KOPT-K1 (cell line): ENCODE results near the gene PARL.
A peak's percentile ranks its signal among the peaks of the same experiment; 100 is the strongest.
"Not testable (repeated sequence)": the region's sequence is repeated elsewhere in the genome, so short reads cannot be mapped to it uniquely, and the experiment has no call there.

Experiments used
- H3K27ac ChIP-seq: fragments of 200-600 bp; sonication (generic); 2 replicates; pipeline ENCODE4 v1.5.1; 2016; ENCODE audit warnings: antibody characterized with exemption, mild to moderate bottlenecking, low read depth, low read length; ENCODE audit not compliant: poor library complexity, severe bottlenecking
- H3K36me3 ChIP-seq: fragments of 200-600 bp; sonication (generic); 2 replicates; pipeline ENCODE4 v1.5.1; 2017; ENCODE audit warnings: antibody characterized with exemption, mild to moderate bottlenecking, low read length, moderate library complexity; ENCODE audit not compliant: insufficient read depth
- H3K9me3 ChIP-seq: fragments of 200-600 bp; sonication (generic); 2 replicates; pipeline ENCODE4 v1.5.1; 2017; ENCODE audit warnings: antibody characterized with exemption, low read length, mild to moderate bottlenecking; ENCODE audit not compliant: insufficient read depth, poor library complexity, severe bottlenecking

The PARL gene

DNA sequence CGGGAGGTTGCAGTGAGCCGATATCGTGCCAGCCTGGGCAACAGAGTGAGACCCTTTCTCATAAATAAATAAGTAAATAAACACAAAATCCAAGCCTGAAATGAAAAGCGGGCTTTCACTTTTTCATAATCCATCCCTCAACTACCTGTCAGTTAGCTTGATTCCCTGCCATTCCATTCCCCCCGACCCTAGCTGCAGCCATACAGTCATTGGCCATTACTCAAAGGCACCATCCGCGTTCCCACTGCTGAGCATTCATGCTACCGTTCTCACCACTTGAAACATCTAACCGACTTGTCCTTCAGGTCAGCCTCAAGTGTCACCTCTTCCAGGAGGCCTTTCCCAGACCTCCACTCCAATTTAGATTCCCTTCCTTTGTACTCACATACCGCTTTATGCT, 1.1 kb upstream of the PARL start:
- 0 out of 2 replicates have a peak, but pooled peaks cover 6% of the 10 kb centered on the region for H3K36me3 ChIP-seq
- H3K9me3 ChIP-seq: no peaks in the 10 kb centered on the region
- H3K27ac ChIP-seq: no peak overlapping the region

GRCh38 chr3:183884097-183884426, 618 bp downstream of the PARL start:
- H3K9me3 ChIP-seq: no peaks in the 10 kb centered on the region
- peak overlapping the region; percentile 72 for H3K27ac ChIP-seq
- 0 out of 2 replicates have a peak, but pooled peaks cover 6% of the 10 kb centered on the region for H3K36me3 ChIP-seq

- Histone ChIP-seq H3K27ac (peak overlapping the region; percentile 72), H3K9me3 (no peaks in the 10 kb centered on the region), H3K36me3 (peaks cover 7% of the 10 kb centered on the region; the same call in 1 of the 2 replicates)
These were observed 1.2 kb downstream of the PARL start for GRCh38 chr3:183883291-183884096.

DNA sequence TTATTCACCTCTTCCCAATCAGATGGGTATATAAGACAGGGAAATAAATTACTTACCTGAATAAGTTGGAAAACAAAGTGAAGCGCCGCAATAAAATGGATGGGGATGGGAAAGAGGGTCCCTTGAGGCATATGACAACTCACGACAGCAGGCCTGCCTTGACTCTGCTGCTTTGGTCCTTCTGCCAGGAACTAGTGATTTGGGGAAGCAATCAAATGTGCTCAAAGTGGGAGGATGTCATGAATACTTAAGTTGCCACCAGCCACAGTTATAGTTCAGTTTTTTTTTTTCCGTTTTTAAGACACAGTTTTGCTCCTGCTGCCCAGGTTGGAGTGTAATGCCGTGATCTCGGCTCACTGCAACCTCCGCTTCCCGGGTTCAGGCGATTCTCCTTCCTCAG, 4.6 kb downstream of the PARL start:
- H3K36me3 ChIP-seq: peaks cover 29% of the 10 kb centered on the region; the same call in 1 of the 2 replicates
- H3K9me3 ChIP-seq: no peaks in the 10 kb centered on the region
- H3K27ac ChIP-seq: no peak overlapping the region

DNA sequence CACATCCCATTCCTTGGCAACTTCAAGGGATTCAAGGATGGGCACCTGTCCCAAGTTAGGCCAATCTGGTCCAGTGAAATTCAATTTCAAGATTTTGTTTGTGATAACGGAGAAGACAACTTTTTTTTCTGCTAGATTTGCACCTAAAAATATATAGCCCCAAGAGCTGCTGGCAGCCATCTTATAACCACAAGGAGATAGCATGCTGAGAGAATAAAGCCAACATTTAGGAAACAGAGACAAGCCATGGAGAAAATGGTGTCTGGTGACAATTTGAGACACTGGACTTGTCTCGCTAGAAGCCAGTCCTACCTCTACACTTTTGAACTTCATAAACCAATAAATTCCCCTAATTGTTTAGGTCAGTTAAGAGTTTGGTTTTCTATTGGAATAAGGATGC, 5.4 kb downstream of the PARL start:
- no peak overlapping the region for H3K27ac ChIP-seq
- no peaks in the 10 kb centered on the region for H3K9me3 ChIP-seq
- H3K36me3 ChIP-seq: peaks cover 29% of the 10 kb centered on the region; the same call in 1 of the 2 replicates

GRCh38 chr3:183878071-183878470, 6.6 kb downstream of the PARL start:
- Histone ChIP-seq H3K9me3 (no peaks in the 10 kb centered on the region), H3K36me3 (peaks cover 29% of the 10 kb centered on the region; the same call in 1 of the 2 replicates), H3K27ac (no peak overlapping the region)

DNA sequence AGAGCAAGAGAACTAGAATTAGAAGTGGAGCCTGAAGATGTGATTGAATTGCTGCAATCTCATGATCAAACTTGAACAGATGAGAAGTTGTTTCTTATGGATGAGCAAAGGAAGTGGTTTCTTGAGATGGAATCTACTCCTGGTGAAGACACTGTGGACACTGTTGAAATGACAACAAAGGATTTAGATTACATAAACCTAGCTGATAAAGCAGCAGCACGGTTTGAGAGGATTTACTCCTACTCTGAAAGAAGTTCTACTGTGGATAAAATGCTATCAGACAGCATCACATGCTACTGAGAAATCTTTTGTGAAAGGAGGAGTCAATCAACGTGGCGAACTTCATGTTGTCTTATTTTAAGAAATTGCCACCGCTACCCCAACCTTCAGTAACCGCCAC, 7.5 kb downstream of the PARL start:
- H3K27ac ChIP-seq: not testable (repeated sequence)
- H3K36me3 ChIP-seq: peaks cover 29% of the 10 kb centered on the region; the same call in 1 of the 2 replicates

DNA sequence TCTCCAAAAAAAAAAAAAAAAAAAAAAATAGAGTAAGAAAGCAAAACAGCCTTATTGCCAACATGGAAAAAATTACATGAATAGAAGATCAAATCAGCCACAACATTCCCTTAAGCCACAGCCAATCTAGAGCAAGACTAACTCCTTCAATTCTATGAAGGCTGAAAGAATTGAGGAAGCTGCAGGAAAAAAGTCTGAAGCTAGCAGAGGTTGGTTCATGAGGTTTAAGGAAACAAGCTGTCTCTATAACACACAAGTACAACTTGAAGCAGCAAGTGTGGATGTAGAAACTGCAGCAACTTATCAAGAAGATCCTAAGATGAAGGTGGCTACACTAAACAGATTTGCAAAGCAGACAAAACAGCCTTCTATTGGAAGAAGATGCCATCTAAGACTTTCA, 9.3 kb downstream of the PARL start:
- no peak overlapping the region for H3K27ac ChIP-seq
- H3K9me3 ChIP-seq: no peaks in the 10 kb centered on the region
- peaks cover 23% of the 10 kb centered on the region; the same call in 1 of the 2 replicates for H3K36me3 ChIP-seq

More for the DNA sequence above, 7.5 kb downstream of the PARL start:
- not testable (repeated sequence) for H3K9me3 ChIP-seq

- Histone ChIP-seq H3K9me3 (no peaks in the 10 kb centered on the region), H3K27ac (no peak overlapping the region), H3K36me3 (peaks cover 23% of the 10 kb centered on the region; the same call in 1 of the 2 replicates)
These were observed 10.8 kb downstream of the PARL start for GRCh38 chr3:183873914-183874313.

DNA sequence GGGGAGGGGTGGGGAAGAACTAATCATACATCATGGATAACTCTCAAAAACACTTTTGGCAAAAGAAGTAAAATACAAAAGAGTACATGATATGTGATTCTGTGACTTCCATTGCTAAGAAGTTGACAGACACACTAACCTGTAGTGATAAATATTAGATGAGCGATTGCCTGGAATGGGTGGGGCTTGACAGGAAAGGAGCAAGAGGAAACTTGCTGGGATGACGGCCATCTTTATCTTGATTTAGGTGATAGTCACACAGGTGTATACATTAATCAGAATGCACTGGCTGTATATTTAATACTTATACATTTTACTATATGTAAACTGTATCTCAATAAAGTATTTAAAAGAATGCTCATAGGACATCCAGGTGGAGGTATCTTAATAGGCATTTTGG, 13.1 kb downstream of the PARL start:
- no peaks in the 10 kb centered on the region for H3K9me3 ChIP-seq
- H3K27ac ChIP-seq: no peak overlapping the region
- peaks cover 29% of the 10 kb centered on the region for H3K36me3 ChIP-seq

GRCh38 chr3:183870563-183870962, 14.1 kb downstream of the PARL start:
- H3K27ac ChIP-seq: no peak overlapping the region
- H3K36me3 ChIP-seq: peaks cover 30% of the 10 kb centered on the region
- no peaks in the 10 kb centered on the region for H3K9me3 ChIP-seq

GRCh38 chr3:183868796-183869195, 15.9 kb downstream of the PARL start:
- Histone ChIP-seq H3K27ac (no peak overlapping the region), H3K36me3 (peaks cover 46% of the 10 kb centered on the region), H3K9me3 (no peaks in the 10 kb centered on the region)

DNA sequence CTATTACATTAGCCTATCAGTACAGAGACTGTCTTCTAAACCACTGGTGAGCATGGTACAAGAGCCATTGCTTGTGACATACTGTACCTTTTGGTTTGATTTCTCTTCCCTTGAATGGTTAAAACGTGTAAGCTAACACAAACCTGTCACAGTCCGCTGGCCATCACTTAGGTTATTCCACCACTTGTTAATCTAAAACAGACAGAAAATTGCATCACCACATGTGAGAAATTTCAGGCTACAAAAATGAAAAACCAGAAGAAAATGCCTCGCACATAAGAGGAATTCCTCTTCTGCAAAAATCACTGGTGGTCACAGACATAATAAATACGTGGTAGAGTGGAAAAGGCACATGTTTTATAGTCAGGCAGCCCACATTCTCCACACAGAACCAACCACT, 22.1 kb downstream of the PARL start:
- H3K9me3 ChIP-seq: no peaks in the 10 kb centered on the region
- H3K36me3 ChIP-seq: peaks cover 96% of the 10 kb centered on the region
- H3K27ac ChIP-seq: no peak overlapping the region

DNA sequence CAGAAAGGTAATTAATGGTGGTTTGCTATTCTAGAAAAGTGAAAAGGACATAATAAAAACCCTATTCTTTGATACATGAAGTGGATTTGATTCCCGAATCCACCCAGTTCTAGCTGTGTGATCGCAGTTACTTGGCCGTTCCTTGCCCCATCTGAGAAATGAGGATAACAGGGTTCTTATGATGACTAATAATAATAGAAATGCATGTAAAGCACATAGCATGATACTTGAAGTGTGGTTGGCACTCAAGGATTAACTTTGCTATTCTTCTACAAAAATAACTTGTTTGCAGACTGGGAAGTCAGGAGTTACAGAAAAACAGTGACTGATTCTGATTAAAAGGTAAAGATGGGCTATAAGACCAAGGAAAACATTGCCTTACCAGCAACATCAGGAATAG, 26.8 kb downstream of the PARL start:
- no peaks in the 10 kb centered on the region for H3K9me3 ChIP-seq
- peaks cover 82% of the 10 kb centered on the region for H3K36me3 ChIP-seq
- H3K27ac ChIP-seq: no peak overlapping the region

DNA sequence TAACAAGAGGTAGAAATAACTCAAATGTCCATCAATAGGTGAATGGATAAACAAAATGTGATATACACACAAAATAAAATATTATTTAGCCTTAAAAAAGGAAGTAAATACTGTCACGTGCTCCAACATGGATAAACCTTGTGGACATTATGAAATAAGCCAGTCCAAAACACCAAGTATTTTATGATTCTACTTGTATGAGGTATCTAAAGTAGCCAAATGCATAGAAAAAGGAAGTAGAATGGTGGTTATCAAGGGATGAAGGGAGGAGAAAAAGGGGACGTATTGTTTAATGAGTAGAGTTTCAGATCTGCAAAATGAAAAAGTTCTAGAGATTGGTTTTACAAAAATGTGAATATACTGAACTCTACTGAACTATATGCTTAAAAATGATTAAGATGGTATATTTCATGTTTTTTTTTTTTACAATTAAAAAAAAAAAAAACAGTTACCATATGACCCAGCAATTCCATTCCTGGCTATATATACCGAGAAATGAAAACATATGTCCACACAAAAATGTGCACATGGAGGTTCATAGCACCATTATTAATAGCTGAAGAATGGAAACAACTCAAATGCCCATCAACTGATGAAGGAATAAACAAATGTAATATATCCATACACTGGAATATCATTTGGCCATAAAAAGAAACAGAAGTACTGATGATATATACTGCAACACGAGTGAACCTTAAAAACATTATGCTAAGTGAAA, 30.2 kb downstream of the PARL start:
- H3K27ac ChIP-seq: no peak overlapping the region
- peaks cover 76% of the 10 kb centered on the region for H3K36me3 ChIP-seq

More for the DNA sequence above, 30.2 kb downstream of the PARL start:
- no peaks in the 10 kb centered on the region for H3K9me3 ChIP-seq
